Activated T-cell treated with anti-CD3 and anti-CD28 coated beads for 4 hours (primary cell): ENCODE data around the gene DIS3L2.
"Not testable (repeated sequence)": the region's sequence is repeated elsewhere in the genome, so short reads cannot be mapped to it uniquely, and the experiment has no call there.

Experiments
- DNase-seq: peaks from one replicate; pipeline ENCODE4 v3.0.0-alpha.2; 2020

Gene DIS3L2

GRCh38 chr2:232310696-232311095 is 349.2 kb downstream of the DIS3L2 start:
- DNase-seq: no peak

- not testable (repeated sequence) for DNase-seq
These were observed 352.1 kb downstream of the DIS3L2 start for GRCh38 chr2:232313645-232314044.

- peak; percentile 43 for DNase-seq
These were observed 353.8 kb downstream of the DIS3L2 start for GRCh38 chr2:232315049-232315922.

GRCh38 chr2:232315923-232316299 is 354.4 kb downstream of the DIS3L2 start:
- DNase-seq: no peak

- no peak for DNase-seq
These were observed 355.2 kb downstream of the DIS3L2 start for GRCh38 chr2:232316461-232317330.

- DNase-seq: no peak
These were observed 356.8 kb downstream of the DIS3L2 start for GRCh38 chr2:232318169-232318855.

- DNase-seq: no peak
These were observed 357.7 kb downstream of the DIS3L2 start for GRCh38 chr2:232319067-232319802.

- no peak for DNase-seq
These were observed 358.4 kb downstream of the DIS3L2 start for GRCh38 chr2:232319803-232320442.

GRCh38 chr2:232320443-232320803 is 358.9 kb downstream of the DIS3L2 start:
- DNase-seq: no peak

GRCh38 chr2:232321156-232321816 is 359.8 kb downstream of the DIS3L2 start:
- DNase-seq: peak; percentile 23

GRCh38 chr2:232321817-232322559 is 360.5 kb downstream of the DIS3L2 start:
- no peak for DNase-seq

- DNase-seq: no peak
These were observed 361.2 kb downstream of the DIS3L2 start for GRCh38 chr2:232322560-232323327.

- DNase-seq: no peak
These were observed 361.8 kb downstream of the DIS3L2 start for GRCh38 chr2:232323328-232323650.

GRCh38 chr2:232323967-232324366 is 362.5 kb downstream of the DIS3L2 start:
- not testable (repeated sequence) for DNase-seq

GRCh38 chr2:232324778-232325177 is 363.3 kb downstream of the DIS3L2 start:
- no peak for DNase-seq

- DNase-seq: no peak
These were observed 364.1 kb downstream of the DIS3L2 start for GRCh38 chr2:232325324-232326273.

- DNase-seq: not testable (repeated sequence)
These were observed 365.0 kb downstream of the DIS3L2 start for GRCh38 chr2:232326274-232327104.
